GM18909 (cell line): ENCODE measurements around the gene KAZN.

Experiments
- ATAC-seq: cut with Tn5 transposase; IDR thresholded peaks from one replicate; pipeline ENCODE4 v1.9.1; 2021; ENCODE audit warnings: mild to moderate bottlenecking; ENCODE audit not compliant: unreplicated experiment, poor library complexity

KAZN gene

DNA sequence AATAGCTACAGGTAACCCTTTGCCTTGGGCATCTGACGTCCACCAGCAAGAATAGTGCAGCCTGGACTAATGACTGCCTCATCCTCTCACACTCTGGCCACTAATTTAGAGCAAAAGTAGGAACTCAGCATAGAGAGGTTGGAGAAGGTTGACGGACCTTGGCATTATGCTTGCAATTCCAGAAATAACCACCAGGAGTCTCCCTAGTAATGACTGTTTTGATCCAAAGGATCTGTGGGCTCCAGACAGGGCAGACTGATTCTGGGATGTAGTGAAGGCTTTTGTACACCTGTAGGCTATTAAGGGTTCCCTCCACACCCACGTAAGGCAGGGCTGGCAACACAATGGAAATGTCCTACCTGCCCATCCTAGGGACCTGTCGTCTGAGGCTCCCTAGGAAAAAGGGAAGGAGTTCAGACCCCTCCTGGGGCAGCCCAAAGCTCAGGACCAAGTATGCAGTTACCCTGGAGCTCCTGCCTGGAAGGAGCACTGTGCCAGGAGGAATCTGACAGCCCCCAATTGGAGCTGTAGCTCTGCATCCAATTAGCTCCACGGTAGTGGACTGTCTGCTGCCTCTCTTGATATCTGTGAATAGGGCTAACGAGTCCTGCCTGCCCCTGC lies 464.1 kb downstream of the KAZN start:
- no peak for ATAC-seq

DNA sequence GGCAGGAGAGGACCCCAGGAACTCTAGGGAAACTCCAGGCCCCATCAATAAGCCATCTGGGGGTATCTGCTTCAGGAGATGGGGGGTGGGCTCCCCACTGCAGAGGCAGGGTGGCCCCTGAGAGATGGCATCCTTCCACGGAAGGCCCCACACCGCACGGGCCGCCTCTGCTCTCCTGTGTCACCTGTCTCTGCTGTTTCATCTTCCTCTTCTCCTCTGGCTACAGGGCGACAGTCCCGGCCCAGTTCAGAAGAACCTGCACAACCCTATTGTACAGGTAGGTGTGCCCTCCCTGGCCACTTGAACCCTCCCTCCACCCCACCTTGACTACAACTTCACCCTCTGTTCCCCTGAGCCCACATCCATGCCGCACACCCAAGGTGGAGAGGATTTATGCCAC lies 464.9 kb downstream of the KAZN start:
- ATAC-seq: no peak

DNA sequence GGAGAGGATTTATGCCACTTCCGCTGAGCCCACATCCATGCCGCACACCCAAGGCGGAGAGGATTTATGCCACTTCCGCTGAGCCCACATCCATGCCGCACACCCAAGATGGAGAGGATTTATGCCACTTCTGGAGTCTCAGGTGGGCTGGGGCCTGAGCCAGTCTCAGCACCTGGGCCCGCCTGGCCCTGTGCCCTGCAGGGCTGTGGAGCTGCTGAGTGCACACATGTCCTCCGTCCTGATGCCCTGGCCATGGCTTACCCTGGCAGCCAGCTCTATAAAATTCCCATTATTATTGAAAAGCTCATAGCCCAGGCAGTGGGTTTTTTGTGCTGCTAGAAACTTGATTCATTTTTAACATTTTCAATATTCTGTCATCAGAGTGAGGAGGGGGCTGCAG lies 465.3 kb downstream of the KAZN start:
- ATAC-seq: no peak

DNA sequence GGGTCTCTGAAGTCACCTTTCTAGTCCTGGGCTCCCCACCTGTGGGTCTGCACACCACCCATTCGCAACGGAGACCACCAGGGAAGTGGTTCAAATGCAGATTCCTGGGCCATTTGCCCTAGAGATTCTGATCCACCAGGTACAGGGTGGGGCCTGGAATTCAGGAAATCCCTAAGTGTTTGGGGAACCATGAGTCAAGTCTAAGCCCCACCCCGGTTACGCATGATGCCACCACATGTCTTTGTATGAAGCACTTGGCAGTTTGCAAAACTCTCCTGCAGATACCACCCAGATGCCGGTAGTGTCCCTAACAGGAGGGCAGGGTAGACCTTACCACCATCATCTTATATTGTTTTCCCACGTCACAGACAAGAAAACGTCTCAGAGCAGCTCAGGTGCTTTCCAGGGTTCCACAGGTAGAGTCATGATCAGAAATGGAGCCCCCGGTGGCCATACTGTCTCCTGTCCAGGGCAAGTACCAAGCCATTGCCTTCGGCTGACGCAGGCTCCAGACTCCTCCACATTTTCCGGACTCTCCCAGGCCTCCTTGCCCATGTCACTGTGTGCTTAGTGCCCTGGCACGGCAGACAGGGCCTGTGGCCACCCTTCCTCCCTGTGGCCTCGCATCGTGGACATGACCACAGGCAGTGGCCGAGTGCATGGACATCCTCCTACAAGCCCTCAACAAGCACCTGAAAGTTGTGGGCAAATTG lies 465.9 kb downstream of the KAZN start:
- no peak for ATAC-seq

DNA sequence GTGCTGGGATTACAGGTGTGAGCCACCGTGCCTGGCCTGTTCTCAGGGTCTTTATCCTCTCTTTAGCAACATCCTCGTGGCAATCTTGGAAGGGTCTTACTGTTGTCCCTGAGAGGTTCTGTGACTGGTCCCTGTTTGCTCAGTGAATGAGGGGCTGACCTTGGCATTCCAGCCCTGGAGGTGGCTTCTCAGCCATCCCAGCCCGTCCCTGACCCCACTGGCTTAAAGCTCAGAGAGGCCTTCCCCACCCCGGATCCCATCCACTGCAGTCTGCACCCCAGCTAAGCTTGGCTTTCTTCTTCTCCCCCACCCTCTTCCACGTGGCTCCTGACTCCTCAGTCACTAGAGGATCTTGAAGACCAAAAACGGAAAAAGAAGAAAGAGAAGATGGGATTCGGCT lies 466.8 kb downstream of the KAZN start:
- no peak for ATAC-seq

DNA sequence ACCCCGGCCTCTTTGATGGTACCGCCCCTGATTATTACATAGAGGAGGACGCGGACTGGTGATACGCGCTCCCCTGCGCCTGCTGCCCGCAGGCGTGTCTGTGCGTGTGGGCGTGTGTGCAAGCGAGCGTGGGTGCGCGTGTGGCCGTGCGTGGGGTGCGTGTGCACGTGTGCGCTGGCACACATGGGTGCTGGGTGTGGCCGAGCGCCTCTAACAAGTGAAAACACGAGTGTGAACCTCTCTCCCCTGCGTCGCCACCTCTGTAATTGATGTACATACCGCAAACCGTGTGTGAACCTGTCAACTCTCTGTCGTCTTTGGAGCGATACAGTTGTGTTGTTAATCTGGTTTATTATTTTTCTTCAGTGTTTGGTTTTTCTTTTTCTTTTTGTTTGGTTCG lies 467.3 kb downstream of the KAZN start:
- ATAC-seq: no peak

DNA sequence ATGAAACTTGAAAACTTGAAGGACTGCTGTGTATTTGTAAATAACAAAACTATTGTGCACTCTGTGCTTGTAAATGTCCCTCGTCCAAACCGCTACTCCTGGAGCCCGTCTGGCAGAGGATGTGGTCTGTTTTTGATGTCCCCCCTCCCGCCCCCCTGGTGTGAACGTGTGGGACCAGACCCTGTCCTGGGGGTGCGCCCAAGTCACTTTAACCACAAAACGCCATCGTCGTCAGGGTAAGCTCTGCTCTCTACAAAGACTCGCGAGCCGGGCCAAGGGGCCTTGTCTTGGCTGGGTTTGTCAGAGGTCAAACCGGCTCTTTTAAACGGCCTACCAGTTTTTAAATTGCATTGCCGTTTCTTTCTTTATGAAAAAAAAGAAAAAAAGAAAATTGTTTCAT lies 467.7 kb downstream of the KAZN start:
- ATAC-seq: no peak

DNA sequence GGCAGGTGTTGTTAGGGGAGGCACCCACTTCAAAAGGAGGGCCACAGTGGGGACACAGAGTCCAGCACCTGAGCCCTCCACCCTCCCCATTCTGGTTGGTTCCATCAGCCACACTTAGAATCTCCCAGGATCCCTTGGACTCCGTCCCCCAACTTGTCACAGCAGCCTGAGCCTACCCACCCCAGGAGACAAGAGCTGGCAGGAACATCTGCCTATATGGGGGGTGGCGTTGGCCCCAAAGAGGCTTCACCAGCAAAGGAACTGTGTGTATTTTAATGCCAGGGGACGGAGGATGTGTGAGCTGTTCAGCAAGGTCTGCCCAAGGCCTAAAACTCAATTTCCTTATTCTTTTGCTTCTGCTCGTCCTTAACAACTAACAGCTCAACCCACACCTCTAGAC lies 468.7 kb downstream of the KAZN start:
- no peak for ATAC-seq

DNA sequence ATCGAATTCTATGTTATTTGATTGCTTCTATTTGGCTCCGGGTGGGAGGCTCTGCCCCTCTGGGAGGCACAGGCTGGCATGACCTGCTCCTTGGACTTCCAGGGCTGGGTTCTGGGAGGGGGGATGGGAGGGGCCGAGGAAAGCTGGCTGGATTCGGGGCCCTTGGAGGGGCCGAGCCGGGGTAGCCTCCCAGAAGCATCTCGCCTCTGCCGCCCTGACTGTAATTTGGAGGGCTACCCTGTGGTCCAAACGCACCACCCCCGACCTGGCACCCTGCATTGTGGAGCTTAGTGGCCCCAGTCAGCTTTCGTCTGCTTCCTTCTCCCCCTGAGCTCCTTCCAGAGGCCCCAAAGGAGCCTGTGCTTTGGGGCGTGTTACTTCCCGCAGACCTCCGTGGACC lies 469.7 kb downstream of the KAZN start:
- ATAC-seq: no peak

DNA sequence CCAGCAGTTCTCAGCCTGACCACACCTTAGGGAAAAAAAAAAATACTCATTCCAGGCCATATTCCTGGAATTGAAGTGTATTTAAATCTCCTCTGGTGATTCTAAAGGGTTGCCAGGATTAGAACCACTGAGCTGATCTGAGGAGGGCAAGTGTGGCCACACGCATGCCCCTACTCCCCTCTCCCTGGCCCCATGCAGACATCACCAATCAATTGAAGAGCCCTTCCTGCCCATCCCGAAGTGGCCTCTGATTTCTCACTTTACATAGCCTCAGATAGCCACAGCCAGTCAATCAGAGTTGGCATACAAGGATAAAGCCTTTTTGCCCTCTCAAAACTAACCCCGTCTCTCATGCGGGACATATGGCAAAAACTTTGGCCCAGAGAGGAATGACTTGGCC lies 470.5 kb downstream of the KAZN start:
- no peak for ATAC-seq

DNA sequence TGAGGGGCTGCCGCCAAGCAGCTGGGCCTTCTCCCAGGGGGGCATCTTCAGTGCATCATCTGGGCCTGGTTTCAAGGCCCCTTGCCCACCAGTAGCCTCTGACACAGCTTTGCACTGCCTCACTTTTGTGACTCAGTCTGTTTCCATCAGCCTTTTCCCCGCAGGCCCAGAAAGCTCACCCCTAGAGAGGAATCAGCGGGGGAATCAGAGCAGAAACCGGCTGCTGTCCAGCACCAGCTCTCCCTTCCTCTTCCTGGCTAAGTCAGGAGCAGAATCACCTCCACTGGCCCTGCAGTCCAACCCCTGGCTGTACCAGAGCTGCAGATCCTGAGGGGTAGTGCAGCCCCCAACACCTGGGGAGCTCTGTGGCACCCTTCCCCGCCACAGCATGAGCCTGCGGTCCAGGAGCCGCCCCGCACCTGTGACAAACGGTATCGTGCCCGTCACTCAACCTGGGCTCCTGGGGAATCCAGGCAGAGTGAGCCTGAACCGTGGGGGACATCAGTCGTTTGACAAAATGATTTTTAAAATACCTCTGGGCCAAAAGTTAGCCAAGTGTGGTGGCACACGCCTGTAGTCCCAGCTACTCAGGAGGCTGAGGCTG lies 471.8 kb downstream of the KAZN start:
- ATAC-seq: no peak

DNA sequence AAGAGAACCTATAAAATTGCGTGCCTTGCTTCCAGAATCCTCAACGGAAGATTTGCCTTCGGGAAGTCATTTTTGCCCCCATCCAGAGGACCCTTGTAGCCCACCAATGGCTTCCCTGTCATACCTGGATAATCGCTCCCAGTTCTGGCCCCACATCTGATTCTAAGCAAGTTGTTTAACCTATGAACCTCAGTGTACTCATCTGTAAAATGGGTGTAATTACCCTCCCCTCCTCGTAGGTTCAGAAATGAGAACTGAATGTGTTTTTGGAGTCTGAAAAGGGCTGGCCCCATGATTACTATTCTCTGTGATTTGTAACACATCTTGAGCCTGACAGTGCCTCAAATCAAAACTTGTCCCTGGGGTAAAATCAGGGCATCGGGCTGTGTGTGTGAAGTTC lies 473.5 kb downstream of the KAZN start:
- ATAC-seq: no peak

DNA sequence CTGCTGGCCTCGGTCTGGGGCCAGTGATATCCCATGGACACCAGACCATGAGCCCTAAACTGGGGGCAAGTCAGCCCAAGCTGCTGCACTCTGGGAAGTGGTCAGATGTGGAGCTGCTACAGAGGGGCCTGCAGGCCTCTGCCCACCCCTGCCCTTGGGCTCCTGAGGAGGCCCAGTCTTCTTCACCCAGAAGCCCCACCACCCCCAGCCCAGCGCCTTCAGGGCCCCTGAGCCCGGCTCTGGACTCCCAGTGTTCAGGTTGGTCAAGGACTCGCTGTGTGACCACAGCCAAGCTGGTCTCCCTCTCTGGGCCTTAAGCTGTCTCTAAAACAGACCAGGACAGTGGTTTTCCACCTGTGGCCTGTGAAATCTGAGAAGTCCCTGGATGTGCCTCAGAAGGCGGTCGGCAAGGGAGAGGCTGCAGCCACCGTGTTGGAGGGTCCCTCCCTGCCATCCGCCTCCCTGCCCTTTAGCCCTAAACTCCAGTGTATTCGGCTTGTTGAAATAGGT lies 475.4 kb downstream of the KAZN start:
- ATAC-seq: no peak

DNA sequence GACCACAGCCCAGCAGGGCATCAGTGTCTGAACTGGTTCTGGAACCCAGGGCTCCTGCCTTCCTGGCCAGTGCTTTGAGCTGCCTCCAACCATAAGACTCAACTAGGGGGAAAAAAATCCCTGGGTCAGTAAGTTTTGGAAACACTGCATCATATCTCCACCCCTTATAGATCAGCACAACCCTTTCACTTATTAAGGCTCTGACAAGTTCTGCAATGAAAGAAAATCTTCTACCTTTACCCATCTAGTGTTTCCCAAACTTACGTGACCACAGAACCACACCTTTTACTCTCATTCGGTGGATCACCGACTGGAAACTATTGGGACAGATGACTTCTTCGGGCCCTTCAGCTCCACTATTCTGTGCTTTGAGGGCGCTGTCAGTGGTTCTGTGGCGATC lies 476.7 kb downstream of the KAZN start:
- ATAC-seq: no peak

DNA sequence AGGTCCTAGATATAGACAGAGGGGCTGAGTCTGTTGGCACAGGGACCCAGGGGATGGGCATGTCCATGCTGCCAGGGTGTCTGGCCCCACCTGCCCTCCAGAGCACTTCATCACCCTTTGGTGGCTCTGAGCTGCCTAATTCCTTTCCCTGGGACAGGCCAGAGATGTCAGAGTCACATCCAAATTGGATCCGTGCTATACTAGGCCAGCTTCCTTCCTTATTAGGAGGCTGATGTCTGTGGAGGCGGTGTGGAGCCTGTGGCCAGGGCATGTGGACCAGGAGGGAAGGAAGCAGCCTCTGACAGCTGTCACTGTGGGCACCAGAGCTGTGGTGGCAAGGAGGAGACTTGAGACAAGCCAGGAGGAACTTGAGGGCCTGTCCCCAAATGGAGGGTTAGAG lies 477.3 kb downstream of the KAZN start:
- ATAC-seq: no peak

DNA sequence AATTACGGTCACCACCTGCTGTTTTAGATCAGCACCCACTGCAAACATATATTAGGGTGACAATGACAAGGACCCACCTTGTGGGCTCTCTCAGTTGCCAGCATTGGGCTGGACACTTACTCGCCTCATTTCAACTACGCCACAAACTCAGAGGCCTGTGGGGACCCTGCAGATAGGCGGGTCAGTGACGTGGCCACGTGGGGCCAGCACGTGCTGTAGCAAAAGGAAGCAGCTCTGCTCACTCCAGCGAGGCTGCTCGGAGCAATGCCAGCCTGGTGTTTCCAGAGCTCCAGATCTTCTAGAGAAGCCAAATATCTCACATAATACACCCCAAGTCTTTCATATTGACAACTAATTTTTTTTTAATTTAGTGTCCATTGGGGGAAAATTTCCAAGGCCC lies 478.3 kb downstream of the KAZN start:
- no peak for ATAC-seq

DNA sequence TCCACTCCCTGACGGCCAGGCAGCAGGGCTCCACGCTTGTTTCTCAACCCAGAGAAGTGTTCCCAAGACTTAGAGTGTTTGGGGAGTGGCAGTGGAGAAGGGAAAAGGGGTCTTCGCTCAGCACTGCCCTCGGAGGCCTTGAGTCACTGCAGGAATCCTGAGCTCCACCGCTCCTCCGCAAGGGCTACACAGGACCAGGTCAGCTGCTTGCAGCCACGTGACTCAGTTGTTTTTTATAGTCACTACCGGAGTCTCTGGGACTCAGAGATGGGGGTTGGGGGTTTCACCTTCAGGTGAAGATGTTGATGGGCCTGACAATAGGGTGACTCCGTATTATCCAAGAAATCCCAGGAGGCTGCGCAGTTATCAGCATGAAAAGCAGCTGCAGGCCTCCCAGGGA lies 478.9 kb downstream of the KAZN start:
- no peak for ATAC-seq

DNA sequence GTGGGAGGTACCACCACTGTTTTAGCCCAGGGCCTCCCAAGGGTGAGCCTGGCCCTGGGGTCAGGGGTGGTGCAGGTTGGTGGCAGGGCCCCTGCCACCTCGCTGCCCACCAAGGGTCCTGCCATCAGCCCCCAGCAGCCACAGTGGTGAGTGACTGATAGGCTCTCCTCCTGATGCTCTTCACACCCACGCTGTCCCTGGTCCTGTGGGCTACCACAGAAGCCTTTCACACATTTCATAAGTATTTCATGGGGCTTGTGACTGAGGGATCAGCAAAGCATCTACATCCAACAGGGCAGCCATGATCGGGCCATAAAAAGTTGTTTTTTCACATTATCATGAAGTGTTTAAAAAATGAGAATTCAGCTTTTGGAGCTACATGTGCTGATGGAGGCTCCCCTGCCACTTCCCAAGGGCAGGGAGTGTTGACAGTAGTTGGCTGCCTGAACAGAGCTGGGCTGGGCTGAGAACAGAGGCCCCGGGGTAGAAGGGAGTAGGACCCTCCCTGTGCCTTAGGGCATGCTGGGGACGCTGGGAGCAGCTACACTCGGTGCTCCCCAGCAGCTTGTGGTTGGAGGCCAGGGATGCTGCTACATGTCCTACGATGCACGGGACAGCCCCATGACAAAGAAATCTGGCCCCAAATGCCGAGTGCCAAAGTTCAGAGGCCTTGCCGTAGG lies 482.0 kb downstream of the KAZN start:
- ATAC-seq: no peak

DNA sequence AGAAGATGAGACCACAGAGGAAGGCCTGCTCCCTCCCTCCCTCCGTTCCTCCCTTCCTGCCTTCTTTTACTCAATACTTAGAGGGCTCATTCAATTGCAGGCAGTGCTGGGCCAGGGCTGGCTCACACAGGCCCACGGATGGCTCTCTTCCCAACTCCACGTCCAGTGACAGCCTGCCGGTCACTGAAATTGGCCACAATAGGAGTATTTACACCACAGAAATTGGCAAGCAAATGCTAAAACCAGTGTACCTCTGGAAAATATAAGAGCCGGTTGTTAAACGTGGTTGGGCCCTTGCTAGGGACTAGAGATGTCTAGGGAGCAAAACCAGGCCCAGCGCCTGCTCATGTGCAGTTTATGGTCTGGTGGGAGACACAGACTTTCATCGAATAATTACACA lies 482.6 kb downstream of the KAZN start:
- no peak for ATAC-seq

DNA sequence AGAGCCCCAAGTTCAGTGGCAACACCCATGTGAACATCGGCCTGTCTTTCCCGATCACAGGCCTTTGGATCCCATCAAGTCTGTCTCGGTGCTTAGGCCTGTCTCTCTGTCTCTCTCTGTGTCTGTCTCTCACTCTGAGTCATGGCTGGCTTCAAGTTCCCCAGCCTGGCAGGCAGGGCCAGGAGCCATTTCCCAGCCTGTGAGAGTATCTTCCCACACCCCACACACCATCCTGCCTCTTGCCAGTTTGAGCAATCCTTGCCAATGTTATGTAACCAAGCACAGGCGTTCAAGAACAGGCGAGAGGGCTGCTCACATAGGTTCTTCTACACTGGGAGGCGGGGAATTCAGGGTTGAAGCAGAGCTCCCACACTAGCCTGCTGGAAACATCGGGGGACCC lies 485.1 kb downstream of the KAZN start:
- ATAC-seq: no peak

DNA sequence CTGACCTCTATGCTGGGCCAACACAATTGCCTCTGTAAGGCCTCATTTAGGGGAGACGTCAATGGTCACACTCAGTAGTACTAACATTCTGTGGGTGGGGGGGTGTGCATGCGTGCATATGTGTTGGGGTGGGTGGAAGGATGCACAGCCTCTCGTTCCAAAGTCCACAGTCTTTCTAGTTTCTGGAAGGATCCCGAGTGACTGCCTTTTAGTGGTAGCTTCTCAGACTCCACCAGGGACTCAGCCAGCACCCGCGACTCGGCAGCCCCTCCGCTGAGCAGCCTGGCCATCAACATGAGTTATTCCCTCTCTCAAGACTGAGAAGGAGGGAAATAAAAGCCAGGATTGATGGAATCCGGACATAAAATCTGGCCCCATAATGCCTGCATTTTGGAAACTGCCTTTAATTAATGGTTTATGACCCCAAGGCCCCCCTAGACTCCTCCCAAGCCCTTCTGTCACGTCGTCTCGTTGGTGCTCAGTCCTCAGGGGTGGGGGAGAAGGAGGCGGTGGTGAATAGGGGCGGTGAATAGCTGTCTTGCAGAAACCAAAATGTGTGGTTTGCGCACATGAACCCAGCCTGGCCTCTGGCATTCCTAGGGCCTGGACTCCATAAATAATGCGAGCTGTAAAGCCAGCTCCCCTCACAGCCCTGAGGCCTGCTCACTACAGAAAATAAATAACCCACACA lies 489.9 kb downstream of the KAZN start:
- ATAC-seq: no peak
